ENCODE data around the gene PCDHGA1.

DNA sequence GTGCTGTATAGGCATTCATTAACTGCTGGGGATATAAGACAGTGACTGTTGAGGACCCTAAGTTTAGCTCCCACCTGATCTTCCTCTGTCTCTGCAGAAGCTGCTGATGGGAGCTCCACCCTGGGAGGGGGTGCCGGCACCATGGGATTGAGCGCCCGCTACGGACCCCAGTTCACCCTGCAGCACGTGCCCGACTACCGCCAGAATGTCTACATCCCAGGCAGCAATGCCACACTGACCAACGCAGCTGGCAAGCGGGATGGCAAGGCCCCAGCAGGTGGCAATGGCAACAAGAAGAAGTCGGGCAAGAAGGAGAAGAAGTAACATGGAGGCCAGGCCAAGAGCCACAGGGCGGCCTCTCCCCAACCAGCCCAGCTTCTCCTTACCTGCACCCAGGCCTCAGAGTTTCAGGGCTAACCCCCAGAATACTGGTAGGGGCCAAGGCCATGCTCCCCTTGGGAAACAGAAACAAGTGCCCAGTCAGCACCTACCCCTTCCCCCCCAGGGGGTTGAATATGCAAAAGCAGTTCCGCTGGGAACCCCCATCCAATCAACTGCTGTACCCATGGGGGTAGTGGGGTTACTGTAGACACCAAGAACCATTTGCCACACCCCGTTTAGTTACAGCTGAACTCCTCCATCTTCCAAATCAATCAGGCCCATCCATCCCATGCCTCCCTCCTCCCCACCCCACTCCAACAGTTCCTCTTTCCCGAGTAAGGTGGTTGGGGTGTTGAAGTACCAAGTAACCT, 180.7 kb downstream of the PCDHGA1 start:
- TF ChIP-seq CTCF (conservative IDR thresholded peaks at IDR 0.05 in 1 of 2, IDR thresholded peaks at IDR 0.05 in 1 of 2; ENCODE audit: extremely low read depth in 1 of 2, insufficient read depth in 1 of 2, low read depth in 1 of 2, low read length in 2 of 2) (no peak), EZH2 (IDR thresholded peaks at IDR 0.05; ENCODE audit: borderline replicate concordance, low read length) (no peak)
